GM12878 (cell line): ENCODE results near the gene SNAPC2.

ENCODE experiments used
- CHD2 ChIP-seq: IDR thresholded peaks from 2 replicates; pipeline ENCODE4 v1.6.1; 2011; ENCODE audit warnings: low read depth, low read length, improper control_type of control experiment, borderline replicate concordance
- NFXL1 ChIP-seq: fragments of 450-650 bp; IDR thresholded peaks from 2 replicates; pipeline ENCODE4 v1.6.1; 2017; ENCODE audit warnings: antibody characterized with exemption, mild to moderate bottlenecking, borderline replicate concordance
- RUNX3 ChIP-seq: IDR thresholded peaks from 2 replicates; pipeline ENCODE4 v1.6.1; 2012; ENCODE audit warnings: low read length, inconsistent platforms
- SIN3A ChIP-seq: IDR thresholded peaks from 2 replicates; pipeline ENCODE4 v1.6.1; 2012; ENCODE audit warnings: low read depth, low read length, improper control_type of control experiment
- SIX5 ChIP-seq: IDR thresholded peaks from 2 replicates; pipeline ENCODE4 v1.6.1; 2011; ENCODE audit warnings: mild to moderate bottlenecking, low read depth, low read length, moderate library complexity; ENCODE audit not compliant: severe bottlenecking
- SMC3 ChIP-seq: IDR thresholded peaks from 2 replicates; pipeline ENCODE4 v1.6.1; 2011; ENCODE audit warnings: low read length, improper control_type of control experiment, borderline replicate concordance
- STAT1 ChIP-seq: fragments of 450-650 bp; conservative IDR thresholded peaks from 2 replicates; pipeline ENCODE4 v1.6.1; 2014; ENCODE audit warnings: antibody characterized with exemption, mild to moderate bottlenecking
- TF ChIP-seq, protein P1 (sequence below), 3 experiments: IDR thresholded peaks in 2 of 3; conservative IDR thresholded peaks in 1 of 3; 2 replicates each; pipeline ENCODE4 v1.5.1; 2011; ENCODE audit warnings: low read depth in 3 of 3, low read length in 3 of 3, mild to moderate bottlenecking in 3 of 3, control low read depth in 2 of 3, moderate library complexity in 2 of 3, inconsistent platforms in 1 of 3, mixed read lengths in 1 of 3; ENCODE audit not compliant: control insufficient read depth in 2 of 3, insufficient read depth in 1 of 3; ENCODE audit errors: extremely low read depth in 1 of 3
- TF ChIP-seq, protein P2 (sequence below): IDR thresholded peaks from 2 replicates; pipeline ENCODE4 v1.6.1; 2012; ENCODE audit warnings: low read depth, low read length, improper control_type of control experiment
- TF ChIP-seq, protein P3 (sequence below): fragments of 450-650 bp; IDR thresholded peaks from 2 replicates; pipeline ENCODE4 v1.6.1; 2016; ENCODE audit warnings: mild to moderate bottlenecking, moderate library complexity, borderline replicate concordance
- TF ChIP-seq, protein P4 (sequence below): fragments of 450-650 bp; IDR thresholded peaks from 2 replicates; pipeline ENCODE4 v1.6.1; 2016; ENCODE audit warnings: mild to moderate bottlenecking

DNA sequence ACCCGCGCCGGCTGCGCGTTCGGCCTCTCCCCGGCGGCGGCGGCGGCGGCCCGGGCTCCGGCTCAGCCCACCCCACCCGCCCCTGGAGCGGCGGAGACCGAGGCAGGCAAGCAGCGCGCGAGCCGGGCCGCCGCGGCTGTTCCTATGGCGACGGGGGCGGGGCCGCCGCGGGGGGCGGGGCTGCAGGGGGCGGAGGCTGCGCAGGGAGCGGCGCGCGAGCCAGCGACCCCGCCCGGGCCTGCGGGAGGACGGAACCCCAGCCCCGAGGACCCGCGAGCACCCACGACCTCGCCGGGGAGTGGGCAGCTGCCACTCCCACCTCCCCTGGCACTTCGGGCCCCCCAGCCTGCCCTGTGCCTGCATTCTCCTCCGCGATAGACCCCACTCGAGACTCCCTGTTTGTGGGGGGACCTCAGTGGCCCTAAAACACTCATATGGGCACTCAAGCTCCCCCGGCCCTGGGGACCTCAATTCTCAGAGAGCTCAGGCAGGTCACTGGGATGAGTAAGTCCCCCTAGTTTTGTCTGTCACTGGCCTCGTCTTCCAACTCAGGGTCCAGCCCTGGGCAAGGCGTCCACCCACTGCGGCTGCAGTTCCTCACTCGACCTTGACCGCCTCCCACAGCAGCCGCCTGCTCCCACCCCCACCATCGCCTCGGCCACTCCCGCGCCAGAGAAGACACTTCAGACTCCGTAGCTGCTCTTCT, 6.0 kb downstream of the SNAPC2 start, which contains the start of gene CTXN1:
- TF ChIP-seq CHD2 (no peak), STAT1 (no peak), NFXL1 (no peak), RUNX3 (no peak), SIX5 (no peak), SIN3A (no peak), SMC3 (no peak)
- TF ChIP-seq, protein P1, sequence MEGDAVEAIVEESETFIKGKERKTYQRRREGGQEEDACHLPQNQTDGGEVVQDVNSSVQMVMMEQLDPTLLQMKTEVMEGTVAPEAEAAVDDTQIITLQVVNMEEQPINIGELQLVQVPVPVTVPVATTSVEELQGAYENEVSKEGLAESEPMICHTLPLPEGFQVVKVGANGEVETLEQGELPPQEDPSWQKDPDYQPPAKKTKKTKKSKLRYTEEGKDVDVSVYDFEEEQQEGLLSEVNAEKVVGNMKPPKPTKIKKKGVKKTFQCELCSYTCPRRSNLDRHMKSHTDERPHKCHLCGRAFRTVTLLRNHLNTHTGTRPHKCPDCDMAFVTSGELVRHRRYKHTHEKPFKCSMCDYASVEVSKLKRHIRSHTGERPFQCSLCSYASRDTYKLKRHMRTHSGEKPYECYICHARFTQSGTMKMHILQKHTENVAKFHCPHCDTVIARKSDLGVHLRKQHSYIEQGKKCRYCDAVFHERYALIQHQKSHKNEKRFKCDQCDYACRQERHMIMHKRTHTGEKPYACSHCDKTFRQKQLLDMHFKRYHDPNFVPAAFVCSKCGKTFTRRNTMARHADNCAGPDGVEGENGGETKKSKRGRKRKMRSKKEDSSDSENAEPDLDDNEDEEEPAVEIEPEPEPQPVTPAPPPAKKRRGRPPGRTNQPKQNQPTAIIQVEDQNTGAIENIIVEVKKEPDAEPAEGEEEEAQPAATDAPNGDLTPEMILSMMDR (IDR thresholded peaks at IDR 0.05 in 2 of 3, conservative IDR thresholded peaks at IDR 0.05 in 1 of 3; ENCODE audit: control insufficient read depth in 2 of 3, extremely low read depth in 1 of 3, insufficient read depth in 1 of 3, low read depth in 3 of 3, low read length in 3 of 3): no peak
- TF ChIP-seq, protein P2, sequence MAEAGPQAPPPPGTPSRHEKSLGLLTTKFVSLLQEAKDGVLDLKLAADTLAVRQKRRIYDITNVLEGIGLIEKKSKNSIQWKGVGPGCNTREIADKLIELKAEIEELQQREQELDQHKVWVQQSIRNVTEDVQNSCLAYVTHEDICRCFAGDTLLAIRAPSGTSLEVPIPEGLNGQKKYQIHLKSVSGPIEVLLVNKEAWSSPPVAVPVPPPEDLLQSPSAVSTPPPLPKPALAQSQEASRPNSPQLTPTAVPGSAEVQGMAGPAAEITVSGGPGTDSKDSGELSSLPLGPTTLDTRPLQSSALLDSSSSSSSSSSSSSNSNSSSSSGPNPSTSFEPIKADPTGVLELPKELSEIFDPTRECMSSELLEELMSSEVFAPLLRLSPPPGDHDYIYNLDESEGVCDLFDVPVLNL: no peak
- TF ChIP-seq, protein P3, sequence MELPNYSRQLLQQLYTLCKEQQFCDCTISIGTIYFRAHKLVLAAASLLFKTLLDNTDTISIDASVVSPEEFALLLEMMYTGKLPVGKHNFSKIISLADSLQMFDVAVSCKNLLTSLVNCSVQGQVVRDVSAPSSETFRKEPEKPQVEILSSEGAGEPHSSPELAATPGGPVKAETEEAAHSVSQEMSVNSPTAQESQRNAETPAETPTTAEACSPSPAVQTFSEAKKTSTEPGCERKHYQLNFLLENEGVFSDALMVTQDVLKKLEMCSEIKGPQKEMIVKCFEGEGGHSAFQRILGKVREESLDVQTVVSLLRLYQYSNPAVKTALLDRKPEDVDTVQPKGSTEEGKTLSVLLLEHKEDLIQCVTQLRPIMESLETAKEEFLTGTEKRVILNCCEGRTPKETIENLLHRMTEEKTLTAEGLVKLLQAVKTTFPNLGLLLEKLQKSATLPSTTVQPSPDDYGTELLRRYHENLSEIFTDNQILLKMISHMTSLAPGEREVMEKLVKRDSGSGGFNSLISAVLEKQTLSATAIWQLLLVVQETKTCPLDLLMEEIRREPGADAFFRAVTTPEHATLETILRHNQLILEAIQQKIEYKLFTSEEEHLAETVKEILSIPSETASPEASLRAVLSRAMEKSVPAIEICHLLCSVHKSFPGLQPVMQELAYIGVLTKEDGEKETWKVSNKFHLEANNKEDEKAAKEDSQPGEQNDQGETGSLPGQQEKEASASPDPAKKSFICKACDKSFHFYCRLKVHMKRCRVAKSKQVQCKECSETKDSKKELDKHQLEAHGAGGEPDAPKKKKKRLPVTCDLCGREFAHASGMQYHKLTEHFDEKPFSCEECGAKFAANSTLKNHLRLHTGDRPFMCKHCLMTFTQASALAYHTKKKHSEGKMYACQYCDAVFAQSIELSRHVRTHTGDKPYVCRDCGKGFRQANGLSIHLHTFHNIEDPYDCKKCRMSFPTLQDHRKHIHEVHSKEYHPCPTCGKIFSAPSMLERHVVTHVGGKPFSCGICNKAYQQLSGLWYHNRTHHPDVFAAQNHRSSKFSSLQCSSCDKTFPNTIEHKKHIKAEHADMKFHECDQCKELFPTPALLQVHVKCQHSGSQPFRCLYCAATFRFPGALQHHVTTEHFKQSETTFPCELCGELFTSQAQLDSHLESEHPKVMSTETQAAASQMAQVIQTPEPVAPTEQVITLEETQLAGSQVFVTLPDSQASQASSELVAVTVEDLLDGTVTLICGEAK: no peak
- TF ChIP-seq, protein P4, sequence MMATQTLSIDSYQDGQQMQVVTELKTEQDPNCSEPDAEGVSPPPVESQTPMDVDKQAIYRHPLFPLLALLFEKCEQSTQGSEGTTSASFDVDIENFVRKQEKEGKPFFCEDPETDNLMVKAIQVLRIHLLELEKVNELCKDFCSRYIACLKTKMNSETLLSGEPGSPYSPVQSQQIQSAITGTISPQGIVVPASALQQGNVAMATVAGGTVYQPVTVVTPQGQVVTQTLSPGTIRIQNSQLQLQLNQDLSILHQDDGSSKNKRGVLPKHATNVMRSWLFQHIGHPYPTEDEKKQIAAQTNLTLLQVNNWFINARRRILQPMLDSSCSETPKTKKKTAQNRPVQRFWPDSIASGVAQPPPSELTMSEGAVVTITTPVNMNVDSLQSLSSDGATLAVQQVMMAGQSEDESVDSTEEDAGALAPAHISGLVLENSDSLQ: no peak
